ENCODE results near the gene ZFYVE28.
A peak's percentile ranks its signal among the peaks of the same experiment; 100 is the strongest.

The ZFYVE28 gene

DNA sequence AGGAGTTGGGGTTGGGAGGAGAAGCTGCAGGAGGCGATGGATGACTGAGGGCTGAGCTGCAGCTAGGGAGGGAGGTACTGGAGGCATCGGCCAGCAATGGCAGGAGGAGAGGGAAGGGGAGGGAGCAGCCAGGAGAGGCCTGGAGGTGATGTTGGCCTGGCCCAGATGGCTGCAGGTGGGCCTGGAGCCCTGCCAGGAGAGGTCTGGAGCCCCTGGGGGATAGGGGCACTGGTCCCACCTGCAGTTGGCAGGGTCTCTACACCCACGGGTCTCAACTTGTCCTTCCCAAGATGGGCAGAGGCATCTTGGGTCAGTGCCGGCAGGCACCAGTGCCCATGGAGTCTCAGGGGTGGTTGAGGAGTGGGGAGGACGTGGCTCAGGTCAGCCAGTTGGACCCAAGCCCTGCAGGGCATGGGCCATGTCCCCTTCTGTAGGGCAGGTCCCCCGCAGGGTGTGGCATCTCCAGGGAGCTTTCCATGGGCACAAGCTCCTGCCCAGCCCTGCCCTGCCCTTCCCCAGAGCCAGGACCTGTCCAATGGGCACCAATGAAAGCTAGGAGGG, 153.9 kb downstream of the ZFYVE28 start:
- H3K27me3 ChIP-seq (ENCODE audit: low read length), result no peaks in the 10 kb centered on the region
- no peak overlapping the region for H3K4me3 ChIP-seq (ENCODE audit: insufficient read depth, low read length, poor library complexity, severe bottlenecking)
- no peaks in the 10 kb centered on the region for H3K36me3 ChIP-seq (ENCODE audit: low read length)
- no peak for TF ChIP-seq EZH2phosphoT487 (conservative IDR thresholded peaks at IDR 0.05; ENCODE audit: low read length)
- no peak overlapping the region for H3K4me2 ChIP-seq (ENCODE audit: low read depth, low read length, poor library complexity, severe bottlenecking)
- no peaks in the 10 kb centered on the region for H4K20me1 ChIP-seq (ENCODE audit: low read depth, low read length)
- no peaks in the 10 kb centered on the region for H3K9me3 ChIP-seq (ENCODE audit: insufficient read depth, low read length)
- no peak overlapping the region for H2AFZ ChIP-seq (ENCODE audit: low read depth, low read length, severe bottlenecking)
- H3F3A ChIP-seq (ENCODE audit: insufficient read depth), result no peaks in the 10 kb centered on the region
- H3K79me2 ChIP-seq (ENCODE audit: insufficient read depth, low read length), result no peaks in the 10 kb centered on the region
- no peak overlapping the region for H3K27ac ChIP-seq (ENCODE audit: low read depth, low read length)
- no peak overlapping the region for H3K9ac ChIP-seq (ENCODE audit: low read length)
- no peaks in the 10 kb centered on the region for H3K9me2 ChIP-seq (replicated peaks; ENCODE audit: insufficient read depth, low read length)

DNA sequence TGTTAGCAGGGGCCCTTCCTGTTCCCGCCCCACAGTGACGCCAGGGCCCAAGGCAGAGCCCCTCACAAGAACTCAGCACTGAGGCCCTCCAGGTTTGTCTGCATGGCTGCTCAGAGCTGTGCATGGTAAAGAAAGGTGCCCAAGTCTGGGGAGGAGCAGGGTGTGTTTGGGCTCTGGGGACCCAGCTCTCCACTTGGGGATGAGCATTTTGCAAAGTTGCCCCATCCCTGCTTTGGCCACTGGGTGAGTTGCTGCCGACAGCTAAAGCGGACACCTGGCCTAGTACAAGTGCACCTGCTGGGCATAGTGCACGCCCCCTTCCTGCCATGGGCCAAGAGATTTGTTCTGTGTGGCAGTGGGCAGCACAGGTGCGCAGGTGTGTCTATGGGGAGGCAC, 154.5 kb downstream of the ZFYVE28 start:
- Histone ChIP-seq H3K9ac (ENCODE audit: low read length) (no peak overlapping the region), H3K27ac (ENCODE audit: low read depth, low read length) (no peak overlapping the region), H3K9me3 (ENCODE audit: insufficient read depth, low read length) (no peaks in the 10 kb centered on the region), H3K4me3 (ENCODE audit: insufficient read depth, low read length, poor library complexity, severe bottlenecking) (no peak overlapping the region), H3K27me3 (ENCODE audit: low read length) (no peaks in the 10 kb centered on the region), H3K4me2 (ENCODE audit: low read depth, low read length, poor library complexity, severe bottlenecking) (no peak overlapping the region), H3K79me2 (ENCODE audit: insufficient read depth, low read length) (no peaks in the 10 kb centered on the region), H4K20me1 (ENCODE audit: low read depth, low read length) (no peaks in the 10 kb centered on the region), H2AFZ (ENCODE audit: low read depth, low read length, severe bottlenecking) (no peak overlapping the region), H3F3A (ENCODE audit: insufficient read depth) (no peaks in the 10 kb centered on the region), H3K9me2 (replicated peaks; ENCODE audit: insufficient read depth, low read length) (no peaks in the 10 kb centered on the region), H3K36me3 (ENCODE audit: low read length) (no peaks in the 10 kb centered on the region)
- TF ChIP-seq EZH2phosphoT487 (conservative IDR thresholded peaks at IDR 0.05; ENCODE audit: low read length) (no peak), CTCF (IDR thresholded peaks at IDR 0.05; ENCODE audit: insufficient read depth, low read length, poor library complexity, severe bottlenecking) (no peak)

DNA sequence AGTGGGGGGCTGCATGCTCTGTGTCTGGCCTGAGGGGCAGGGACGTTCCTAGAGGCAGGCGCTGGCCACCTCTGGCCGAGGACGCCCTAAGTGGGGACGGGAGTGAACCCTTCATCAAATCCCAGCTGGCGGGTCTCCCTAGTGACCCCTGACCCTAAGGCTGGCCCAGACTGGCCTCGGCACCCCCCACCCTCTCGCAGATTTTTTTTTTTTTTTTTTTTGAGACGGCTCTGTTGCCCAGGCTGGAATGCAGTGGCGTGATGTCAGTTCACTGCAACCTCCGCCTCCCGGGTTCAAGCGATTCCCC, 155.5 kb downstream of the ZFYVE28 start:
- Histone ChIP-seq H3K9me3 (ENCODE audit: insufficient read depth, low read length) (no peaks in the 10 kb centered on the region), H3K4me2 (ENCODE audit: low read depth, low read length, poor library complexity, severe bottlenecking) (peak overlapping the region; percentile 80), H3K27me3 (ENCODE audit: low read length) (no peaks in the 10 kb centered on the region), H3K79me2 (ENCODE audit: insufficient read depth, low read length) (no peaks in the 10 kb centered on the region), H3K27ac (ENCODE audit: low read depth, low read length) (no peak overlapping the region; the same call in 1 of the 2 replicates), H3K9ac (ENCODE audit: low read length) (peak overlapping the region; percentile 84), H4K20me1 (ENCODE audit: low read depth, low read length) (no peaks in the 10 kb centered on the region), H3K36me3 (ENCODE audit: low read length) (no peaks in the 10 kb centered on the region), H3K9me2 (replicated peaks; ENCODE audit: insufficient read depth, low read length) (no peaks in the 10 kb centered on the region), H2AFZ (ENCODE audit: low read depth, low read length, severe bottlenecking) (peak overlapping the region; percentile 96), H3K4me3 (ENCODE audit: insufficient read depth, low read length, poor library complexity, severe bottlenecking) (peak overlapping the region; percentile 75), H3F3A (ENCODE audit: insufficient read depth) (no peaks in the 10 kb centered on the region)
- no peak for TF ChIP-seq EZH2phosphoT487 (conservative IDR thresholded peaks at IDR 0.05; ENCODE audit: low read length)
- no peak for TF ChIP-seq CTCF (IDR thresholded peaks at IDR 0.05; ENCODE audit: insufficient read depth, low read length, poor library complexity, severe bottlenecking)

GRCh38 chr4:2262145-2262943, 156.1 kb downstream of the ZFYVE28 start:
- TF ChIP-seq CTCF (IDR thresholded peaks at IDR 0.05; ENCODE audit: insufficient read depth, low read length, poor library complexity, severe bottlenecking) (no peak), EZH2phosphoT487 (conservative IDR thresholded peaks at IDR 0.05; ENCODE audit: low read length) (no peak)
- H3K79me2 ChIP-seq (ENCODE audit: insufficient read depth, low read length), result no peaks in the 10 kb centered on the region
- H3K4me2 ChIP-seq (ENCODE audit: low read depth, low read length, poor library complexity, severe bottlenecking), result peak overlapping the region; percentile 80
- H3K27me3 ChIP-seq (ENCODE audit: low read length), result no peaks in the 10 kb centered on the region
- peak overlapping the region; percentile 96 for H2AFZ ChIP-seq (ENCODE audit: low read depth, low read length, severe bottlenecking)
- H3K27ac ChIP-seq (ENCODE audit: low read depth, low read length), result peak overlapping the region; percentile 13; the same call in 1 of the 2 replicates
- peak overlapping the region; percentile 75 for H3K4me3 ChIP-seq (ENCODE audit: insufficient read depth, low read length, poor library complexity, severe bottlenecking)
- no peaks in the 10 kb centered on the region for H3K9me2 ChIP-seq (replicated peaks; ENCODE audit: insufficient read depth, low read length)
- H4K20me1 ChIP-seq (ENCODE audit: low read depth, low read length), result no peaks in the 10 kb centered on the region
- H3F3A ChIP-seq (ENCODE audit: insufficient read depth), result no peaks in the 10 kb centered on the region
- peak overlapping the region; percentile 84 for H3K9ac ChIP-seq (ENCODE audit: low read length)
- no peaks in the 10 kb centered on the region for H3K9me3 ChIP-seq (ENCODE audit: insufficient read depth, low read length)
- H3K36me3 ChIP-seq (ENCODE audit: low read length), result no peaks in the 10 kb centered on the region

Data from SU-DHL-6 (cell line).